ENCODE data around the gene FCN1.
A peak's percentile ranks its signal among the peaks of the same experiment; 100 is the strongest.

FCN1 gene

DNA sequence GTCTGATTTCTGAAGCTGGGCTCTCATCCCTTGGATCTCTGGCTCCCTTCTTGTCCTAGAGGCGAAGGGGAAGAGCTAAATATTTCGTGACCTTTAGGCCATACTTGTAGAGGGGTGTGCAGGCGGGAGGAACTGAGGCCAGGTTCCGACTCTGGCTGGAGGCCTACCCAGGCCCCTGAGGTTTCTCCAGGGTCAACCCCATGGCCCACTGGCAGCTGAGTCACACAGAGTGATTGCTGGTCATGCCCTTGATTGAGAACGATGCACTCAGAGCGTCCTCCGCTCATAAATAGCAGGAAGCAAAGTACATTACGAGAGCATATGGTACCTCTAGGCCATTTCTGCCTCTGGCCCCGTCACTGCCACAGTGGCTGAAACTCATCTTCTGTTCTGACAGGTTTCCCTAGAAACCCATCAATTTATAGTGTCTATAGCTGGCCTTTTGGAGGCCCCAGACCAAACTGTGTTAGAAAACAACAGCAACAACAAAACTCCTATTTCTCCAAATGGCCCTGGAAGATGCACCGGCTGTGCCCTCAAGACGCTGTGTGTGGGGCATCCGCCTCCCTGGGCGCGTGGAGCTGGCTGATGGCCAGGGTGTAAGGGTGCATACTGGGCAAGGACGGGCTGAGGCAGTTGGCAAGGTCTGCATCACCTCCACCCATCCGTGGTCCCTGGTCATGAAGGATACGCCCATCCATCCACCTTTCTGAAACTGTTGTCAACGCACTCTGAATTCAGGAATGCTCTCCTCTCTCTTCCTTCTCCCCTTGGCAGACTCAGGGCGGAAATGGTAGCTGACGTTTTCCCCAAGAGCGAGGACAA, 32.9 kb upstream of the FCN1 start:
- no peak for DNase-seq

DNA sequence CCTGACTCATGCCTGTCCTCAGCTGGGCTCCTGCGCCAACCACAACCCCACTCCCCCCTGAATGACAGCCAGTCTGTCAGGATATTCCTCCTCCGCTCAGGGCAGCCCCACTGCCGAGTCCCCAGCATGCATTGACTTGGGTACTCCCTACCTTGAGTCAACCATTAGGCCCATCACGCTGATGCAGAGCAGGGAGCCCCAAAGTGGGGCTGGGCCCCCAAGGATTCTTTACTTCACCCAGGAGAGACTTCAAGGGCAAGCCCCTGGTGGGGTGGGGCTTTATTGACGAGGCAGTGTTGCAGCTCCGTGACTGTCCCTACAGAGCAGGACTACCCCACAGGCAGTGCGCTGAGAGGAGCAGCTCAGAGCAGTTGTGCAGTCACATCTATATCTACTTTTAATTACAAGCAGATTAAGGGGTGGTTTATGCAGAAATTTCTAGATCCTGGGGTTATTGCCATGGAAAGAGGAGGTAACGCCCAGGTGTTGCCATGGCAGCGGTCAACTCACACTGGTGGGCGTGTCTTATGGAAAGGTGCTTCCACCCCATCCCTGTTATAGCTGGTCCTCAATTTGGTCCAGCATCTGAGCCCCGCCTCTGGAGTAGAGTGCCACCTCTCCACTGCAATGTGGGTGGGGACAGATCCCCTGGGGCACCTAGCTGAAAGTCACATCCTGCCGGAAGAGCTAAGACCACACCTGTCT, 32.1 kb upstream of the FCN1 start:
- no peak for DNase-seq

DNA sequence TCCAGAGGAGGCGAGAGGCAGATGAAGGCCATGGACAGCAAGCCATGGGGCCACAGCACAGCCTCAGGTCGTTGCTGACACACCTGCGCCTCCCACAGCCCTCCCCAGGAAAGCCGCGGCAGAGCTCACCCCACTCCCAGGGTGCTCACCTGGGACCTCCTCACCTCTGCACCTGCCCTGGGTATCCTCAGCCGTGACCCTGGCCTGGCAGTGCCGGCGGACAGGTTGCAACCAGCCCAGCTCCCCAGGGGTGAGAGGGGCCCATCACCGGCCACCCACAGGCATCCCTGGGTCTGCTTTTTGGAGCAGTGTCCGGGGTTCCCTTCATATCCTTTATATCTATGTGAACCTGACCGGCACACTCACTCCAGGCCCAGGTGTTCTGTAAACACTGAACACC, 30.4 kb upstream of the FCN1 start:
- DNase-seq, result no peak

DNA sequence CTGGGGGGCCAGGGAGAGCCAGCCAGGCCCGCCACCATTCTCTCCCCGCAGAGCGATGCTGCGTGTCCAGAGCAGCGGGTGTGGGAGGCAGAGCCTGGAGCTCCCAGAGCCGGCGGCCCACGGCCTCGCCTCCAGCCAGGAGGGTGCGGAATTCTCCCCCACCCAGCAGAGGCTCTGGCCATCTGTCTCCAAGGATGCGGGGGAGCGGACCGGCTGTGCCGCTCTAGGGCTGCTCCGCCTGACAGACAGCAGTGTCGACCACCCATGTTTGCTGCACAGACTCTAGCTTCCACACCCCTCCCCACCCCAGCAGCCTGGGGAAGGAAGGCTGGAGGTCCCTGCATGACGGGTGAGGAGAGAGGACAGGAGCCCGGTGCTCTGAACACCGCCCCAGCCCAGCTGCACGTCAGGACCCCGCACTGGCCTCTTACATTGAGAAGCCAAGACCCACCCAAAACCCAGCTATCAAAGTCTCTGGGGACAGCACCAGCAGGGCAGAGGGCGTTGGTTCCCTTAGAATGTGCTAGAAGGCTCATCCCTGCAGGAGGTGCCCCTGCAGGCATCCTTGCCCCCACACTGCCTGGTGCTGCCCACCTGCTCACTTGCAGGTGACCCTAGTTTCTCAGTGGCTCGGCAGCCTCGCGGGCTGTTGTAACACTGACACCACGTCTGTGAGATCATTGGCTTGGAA, 29.7 kb upstream of the FCN1 start:
- DNase-seq, result no peak

DNA sequence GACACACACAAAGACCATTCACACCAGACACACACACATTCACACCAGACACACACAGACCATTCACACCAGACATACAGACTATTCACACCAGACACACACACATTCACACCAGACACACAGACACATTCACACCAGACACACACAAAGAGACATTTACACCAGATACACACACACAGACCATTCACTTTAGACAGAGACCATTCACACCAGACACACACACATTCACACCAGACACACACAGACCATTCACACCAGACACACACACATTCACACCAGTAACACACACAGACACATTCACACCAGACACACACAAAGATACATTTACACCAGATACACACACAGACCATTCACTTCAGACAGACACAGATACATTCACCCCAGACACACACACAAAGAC, 29.0 kb upstream of the FCN1 start:
- DNase-seq, result no peak

DNA sequence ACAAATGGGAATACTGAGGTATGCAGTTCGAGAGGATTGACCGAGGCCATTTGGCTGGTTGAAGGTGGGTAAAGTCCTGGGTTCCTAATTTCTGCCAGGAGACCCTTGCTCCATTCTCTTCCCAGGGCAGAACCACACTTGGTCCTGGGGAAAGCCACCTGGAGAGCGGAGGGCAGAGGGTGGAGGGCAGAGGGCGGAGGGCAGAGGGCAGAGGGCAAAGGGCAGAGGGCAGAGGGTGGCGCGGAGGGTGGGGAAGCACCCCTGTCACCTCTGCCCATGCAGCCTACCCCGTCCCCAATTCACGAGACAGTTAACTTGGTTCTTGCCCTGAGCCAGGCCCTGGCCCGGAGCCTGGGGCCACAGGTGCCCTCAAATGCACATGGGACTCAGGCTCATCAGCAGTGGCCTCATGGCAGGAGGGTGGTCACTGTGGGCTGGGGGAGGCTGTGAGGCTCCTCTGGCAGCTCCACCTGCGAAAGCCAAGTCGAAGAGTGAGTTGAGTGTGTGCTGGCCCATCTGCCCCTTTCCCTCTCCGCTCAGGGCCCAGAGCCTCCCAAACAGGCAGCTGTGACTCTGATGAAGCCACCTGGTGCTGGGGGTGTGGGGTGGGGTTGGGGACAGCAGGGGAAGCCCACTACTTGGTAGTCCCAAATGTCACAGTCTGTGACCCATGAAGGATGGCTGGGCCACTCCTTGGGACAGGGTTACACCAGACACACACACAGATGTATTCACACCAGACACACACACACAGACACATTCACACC, 28.0 kb upstream of the FCN1 start:
- no peak for DNase-seq

DNA sequence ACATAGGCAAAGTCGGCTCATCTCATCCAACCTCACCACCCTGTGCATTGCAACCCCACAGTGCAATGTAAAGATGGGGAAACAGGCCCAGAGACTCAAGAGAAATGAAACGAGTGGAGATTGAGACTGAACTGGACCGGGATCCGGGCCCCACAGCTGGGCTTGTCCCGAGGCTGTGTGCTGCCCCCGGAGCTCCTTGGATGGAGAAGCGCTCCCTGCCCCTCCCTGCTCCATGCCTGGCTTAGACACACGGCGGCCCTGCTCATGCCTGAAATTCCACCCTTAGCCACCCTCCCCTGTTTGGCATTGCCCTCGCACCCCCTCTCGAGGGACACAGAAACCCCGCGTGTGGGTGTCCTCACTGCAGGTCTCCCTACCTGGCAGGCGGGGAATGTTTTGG, 27.2 kb upstream of the FCN1 start:
- DNase-seq, result no peak

DNA sequence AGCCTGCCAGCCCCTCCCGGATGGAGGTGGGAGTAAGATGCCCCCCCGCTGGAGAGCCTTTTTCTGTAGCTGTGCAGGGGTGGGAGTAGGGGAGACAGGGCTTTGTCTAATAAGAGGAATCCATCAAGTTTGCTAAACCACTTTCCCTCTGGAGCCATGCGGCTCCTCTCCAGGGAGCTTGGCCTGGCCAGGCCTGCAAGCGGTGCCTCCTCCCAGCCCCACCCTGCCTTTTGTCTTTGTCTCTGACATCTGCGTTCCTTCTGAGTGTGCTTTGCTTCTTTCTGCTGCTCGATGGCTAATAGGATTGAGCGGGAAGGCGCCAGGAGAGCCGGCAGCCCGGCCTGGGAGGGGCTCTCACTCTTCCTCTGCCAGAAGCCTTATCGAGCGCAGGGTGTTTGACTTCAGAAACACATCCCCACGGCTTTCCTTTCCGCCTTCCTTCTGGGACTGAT, 26.7 kb upstream of the FCN1 start:
- no peak for DNase-seq

DNA sequence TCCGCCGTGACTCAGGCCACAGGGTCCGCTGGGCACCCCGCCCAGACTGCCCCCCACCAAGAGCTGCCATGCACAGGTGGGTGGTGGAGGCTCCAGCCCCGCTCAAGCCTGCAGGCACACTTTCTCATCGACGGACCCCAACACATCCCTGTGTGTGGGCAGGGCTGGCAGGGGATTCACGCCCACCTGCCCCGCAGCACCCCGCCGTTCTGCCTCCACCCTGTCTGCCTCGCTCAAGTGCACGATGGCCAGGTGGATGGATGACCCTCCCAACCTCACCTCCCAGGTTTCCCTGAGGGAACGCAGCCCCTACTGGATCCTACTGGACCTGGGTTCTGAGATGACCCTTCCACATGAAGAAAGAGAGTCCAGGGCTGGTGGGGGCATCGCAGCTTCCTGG, 26.1 kb upstream of the FCN1 start:
- no peak for DNase-seq

DNA sequence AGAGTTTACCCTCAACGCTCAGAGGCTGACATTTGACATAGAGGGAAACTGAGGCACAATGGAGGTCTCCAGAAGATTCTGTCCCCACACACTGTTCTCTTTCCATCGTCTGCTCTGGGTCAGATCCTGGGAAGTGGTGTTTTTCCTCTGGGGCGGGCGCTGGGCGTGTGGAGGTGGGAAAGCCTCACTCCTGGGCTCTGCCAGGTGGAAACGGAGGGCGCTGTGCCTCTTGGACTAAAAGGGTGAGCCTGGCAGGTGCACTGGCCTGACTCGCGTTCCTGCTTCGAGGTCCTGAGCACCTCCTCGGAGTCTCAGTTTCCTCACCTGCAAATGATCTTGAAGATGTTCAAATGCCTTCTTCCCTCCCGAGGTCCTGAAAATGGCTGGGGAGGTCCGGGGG, 25.7 kb upstream of the FCN1 start:
- no peak for DNase-seq

DNA sequence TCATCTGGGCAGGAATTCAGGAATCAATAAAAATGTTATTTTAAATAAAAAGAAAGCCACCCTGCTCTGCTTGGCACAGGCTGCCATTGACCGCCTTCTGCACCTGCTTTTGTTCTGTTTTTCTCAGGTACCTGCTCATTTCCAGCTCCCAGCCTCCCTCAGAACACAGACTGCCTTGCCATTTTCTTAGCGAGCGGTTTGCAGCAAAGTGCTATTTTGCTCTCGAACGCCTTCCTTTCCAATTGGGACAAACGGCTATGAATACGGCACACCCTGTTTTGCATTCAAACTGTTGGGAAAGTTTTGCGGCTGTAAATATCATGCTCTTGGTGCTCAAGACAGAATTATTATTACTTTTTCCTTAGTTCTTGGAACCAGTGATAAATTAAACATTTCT, 25.1 kb upstream of the FCN1 start:
- no peak for DNase-seq

DNA sequence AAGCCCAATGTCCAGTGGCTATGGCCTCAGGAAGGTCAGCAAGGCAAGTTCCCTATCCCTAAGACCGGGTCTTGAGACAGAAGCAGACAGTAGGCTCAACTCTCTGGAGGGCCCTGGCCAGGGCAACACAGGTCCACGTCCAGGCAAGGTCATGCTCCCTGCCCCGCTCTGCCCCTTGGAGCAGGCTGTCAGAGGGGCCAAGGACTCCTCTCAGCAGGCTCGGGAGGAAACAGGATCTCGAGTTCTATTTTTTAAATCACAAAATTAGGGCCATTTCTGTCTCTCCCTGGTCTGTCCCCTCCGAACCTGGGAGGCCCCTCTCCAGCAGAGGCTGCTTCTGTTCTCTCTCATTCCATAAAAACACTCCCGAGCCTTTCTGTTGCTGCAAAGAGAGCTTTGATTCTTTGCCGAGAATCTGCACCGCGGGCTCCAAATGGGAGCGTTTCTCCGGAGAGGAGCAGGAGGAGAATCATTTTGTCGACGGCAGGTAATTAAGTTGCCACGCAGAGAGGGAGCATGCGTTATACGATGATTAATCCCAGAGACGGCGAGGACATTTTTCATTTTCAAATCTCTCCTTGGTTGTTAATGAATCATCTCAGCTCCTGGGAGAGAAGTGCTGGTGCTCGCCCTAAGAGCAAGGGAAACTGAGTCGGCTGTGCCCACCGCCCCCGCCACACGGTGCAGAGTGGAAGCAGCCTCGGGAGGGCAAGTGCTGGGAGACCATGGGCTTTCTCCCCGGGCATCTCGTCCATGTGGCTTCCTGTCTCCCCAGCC, 24.5 kb upstream of the FCN1 start:
- DNase-seq, result no peak

DNA sequence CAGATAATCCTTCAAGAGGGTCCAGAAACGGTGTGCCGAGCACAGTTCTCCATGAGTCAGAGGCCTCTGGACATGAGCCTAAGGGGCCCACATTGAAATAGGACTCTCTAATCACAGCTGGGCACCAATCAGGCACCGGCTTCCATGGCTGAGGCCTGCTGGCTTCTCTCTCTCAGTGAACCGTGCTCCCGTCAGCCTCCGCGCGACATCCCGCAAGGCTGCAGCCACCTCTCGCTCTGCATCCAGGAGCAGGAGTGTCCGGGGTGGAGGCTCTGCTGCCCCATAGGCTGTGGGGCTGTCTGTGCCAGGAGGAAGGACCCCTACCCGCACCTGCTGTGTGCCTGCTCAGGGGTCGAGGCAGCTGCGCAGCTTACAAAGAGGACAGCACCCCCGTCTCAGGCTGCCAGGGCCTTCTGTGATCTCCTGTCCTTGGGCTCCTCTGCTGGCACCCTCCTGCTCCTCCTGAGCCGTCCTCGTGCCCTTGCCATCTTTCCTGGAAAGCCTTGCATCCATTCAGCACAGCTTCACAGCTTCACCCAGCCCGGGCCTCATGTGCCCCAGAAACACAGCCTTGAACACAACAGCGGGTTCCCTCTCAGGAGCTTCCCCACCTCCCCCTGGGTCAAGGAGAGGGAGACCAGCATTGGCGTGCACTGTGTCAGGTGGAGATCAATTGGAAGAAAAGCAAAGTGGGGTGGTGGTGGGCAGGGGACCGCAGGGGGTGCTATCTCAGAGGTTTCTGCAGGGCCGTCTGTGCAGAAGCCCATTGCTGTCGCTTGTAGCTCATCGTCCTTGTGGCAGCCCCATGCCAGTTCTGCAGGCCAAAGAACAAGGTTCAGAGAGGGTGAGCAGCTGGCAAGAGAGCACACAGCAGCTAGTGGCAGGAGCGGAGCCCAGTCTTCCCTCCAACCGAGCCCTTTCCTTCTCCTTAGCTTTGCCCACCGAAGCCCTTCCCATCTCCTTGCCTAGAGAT, 22.8 kb upstream of the FCN1 start:
- peak; percentile 0 for DNase-seq

DNA sequence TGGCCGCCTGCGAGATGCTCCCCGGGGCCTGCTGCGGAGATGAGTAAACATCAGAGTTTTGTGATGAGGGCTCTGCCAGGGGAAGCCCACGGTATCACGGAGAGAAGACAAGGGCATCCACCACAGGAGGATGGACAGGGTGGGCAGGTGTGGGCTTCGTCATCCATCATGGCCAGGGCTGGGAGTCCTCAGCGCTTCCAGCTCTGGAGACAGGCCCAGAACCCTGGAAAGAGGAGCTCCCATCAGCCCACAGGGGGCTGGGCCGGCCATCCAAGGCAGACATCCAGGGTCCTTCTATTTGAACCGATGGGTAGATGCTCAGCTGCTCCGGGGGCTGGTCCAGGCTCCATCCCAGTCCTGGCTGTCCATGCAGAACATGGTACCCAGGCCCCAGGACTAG, 22.1 kb upstream of the FCN1 start:
- no peak for DNase-seq

DNA sequence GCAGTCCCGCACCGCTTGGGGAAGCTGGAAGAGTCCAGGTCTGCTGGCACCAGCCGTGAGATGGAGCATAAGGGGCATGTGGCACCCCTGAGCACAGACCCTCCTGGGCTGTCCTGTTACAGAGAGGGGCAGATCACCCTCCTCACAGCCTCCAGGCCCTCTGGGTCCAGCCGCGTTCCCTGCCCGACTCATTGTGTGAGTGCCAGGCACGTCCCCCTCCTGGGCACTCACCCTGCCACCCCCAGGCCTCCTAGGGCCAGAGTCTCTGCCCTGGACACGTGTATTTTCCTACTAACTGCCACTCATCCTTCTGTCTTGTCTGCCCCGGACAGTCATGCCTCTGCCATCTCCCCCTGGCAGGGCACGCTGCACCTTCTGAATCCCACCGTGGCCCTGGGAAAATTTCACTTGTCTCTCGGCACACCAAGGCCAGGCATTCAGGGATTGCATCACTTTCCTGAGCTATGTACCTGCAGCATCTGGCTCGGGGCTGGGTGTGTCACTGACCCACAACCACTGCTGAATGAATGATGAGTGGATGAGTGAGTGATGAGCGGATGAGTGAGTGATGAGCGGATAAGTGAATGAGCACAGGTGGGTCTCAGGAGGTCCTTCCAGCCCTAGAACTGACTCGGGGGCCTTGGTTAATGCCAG, 21.5 kb upstream of the FCN1 start:
- no peak for DNase-seq

DNA sequence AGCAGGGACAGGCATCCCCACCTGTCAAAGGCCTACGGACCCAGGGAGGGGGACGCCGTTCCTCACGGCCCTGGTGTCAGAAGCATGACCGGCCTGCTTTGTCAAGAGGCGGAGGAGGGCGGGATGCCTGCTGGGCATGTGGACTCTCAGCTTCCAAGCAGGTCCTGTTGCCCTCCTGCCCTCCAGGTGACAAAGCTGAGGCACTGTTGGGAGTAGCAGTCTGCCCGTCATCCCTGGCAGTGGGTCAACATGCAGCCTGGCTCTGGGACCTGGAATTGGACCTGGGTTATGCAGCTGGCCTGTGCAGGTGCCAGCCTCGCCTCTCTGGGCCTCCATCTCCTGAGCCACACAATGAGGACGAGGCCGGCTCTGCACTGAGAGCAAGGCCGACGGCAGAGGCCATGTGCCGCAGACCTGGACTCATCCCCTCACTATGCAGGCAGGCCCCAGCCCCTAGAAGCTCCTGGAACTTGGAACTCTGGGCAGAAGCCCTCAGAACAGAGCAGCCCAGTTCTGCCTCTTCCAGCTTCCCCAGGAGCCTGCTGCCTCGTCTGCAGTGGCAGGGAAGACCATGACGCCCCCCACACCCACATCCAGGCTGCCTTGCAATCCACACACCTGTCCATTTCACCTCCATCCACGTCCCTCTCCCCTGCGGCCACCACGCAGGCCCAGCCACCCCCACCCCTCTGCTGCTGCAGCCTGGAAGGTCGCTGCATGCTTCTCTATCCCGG, 20.8 kb upstream of the FCN1 start:
- no peak for DNase-seq

DNA sequence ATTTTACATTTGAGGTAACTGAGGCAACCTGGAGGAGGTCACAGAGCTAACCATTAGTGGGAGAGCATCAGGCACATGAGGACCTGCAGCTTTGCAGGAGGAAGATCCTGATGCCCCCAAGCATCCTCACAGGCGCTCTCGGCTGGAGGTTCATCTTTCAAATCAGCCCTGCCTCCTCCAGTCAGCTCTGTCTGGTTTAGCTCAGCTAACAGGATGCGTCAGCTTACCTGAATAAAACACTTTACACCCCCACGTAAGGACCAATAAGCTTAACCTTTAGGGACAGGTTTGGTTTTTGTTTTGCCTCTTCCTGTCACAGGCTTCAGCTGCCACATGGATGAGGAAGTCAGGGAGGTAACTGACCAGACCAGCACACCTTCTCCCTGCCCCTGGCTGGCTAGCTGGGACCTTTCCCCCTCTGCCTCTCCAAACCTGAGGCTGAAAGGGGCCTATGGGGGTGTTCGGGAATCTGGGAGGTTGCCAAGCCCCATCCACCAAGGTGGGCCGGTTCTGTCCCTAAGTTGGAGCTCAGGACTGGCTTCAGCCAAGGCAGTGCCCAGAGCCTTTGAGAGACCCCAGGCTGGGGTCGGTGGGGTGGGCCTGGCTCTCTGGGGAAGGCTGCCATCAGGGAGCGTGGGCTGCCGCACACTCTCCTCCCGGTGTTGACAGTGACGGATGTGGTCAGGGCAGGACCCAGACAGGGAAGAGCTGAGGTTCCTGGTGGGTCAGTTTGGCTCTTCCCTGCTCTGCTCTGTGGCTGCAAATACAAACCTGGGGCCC, 20.0 kb upstream of the FCN1 start:
- DNase-seq, result no peak

DNA sequence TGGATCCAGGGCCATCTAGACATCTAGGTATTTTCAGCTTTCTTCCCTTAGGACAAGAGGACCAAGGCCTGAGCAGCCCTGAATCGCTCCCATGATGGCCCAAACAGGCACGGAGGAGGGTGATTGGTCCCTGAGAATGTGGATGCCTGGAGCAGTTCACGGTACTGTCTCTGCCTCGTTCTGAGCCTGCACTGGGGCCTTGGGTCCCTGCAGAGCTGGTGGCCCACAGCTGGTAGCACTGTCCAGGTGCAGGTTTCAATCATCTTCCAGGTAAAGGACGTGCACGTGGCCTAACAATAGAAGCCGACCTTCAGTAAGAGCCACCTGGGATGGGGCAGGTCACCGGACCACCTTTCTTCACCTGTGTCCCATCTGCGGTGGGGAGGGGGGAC, 19.4 kb upstream of the FCN1 start:
- no peak for DNase-seq

Measured in 8988T (cell line).